H1 (cell line): ENCODE results near the gene SYT13. TPM values are rescaled to one million over a fixed set of nuclear protein-coding genes. Genes with fewer than 3 reads are reported as not detected.

ENCODE experiments used
- CTCF ChIA-PET: fragments of 300-600 bp; sonication (Branson Sonifier 250); formaldehyde crosslinking; loops from one replicate; lab custom pipeline; 2021; ENCODE audit not compliant: partially characterized antibody; lab: Charles Lee
- POLR2A ChIA-PET: fragments of 300-600 bp; sonication (Branson Sonifier 250); formaldehyde crosslinking; loops from one replicate; lab custom pipeline; 2021; ENCODE audit warnings: inconsistent platforms; ENCODE audit not compliant: partially characterized antibody; lab: Charles Lee
- DNase-seq, 2 experiments: peaks; one replicate each; pipeline versions ENCODE4 v3.0.0 to v3.0.0-alpha.2; 2010 to 2022; ENCODE audit warnings: low spot score in 2 of 2, low read depth in 1 of 2, mixed read lengths in 1 of 2
- FAIRE-seq: peaks from 2 replicates; lab custom pipeline; 2011; peaks lifted over from hg19 to GRCh38; lab: Jason Lieb, UNC
- H2AFZ ChIP-seq: 2 replicates; pipeline ENCODE4 v1.8.1; 2012; ENCODE audit warnings: low read length, inconsistent platforms
- H2AK5ac ChIP-seq: 2 replicates; pipeline ENCODE4 v1.6.1; 2013; ENCODE audit warnings: low read depth, low read length
- H2BK120ac ChIP-seq: replicated peaks from 2 replicates; pipeline ENCODE3; 2013; ENCODE audit warnings: low read depth, low read length, inconsistent platforms
- H2BK12ac ChIP-seq: 2 replicates; pipeline ENCODE4 v1.6.1; 2013; ENCODE audit warnings: low read depth, low read length
- H2BK15ac ChIP-seq: 2 replicates; pipeline ENCODE4 v1.6.1; 2013; ENCODE audit warnings: low read length
- H2BK20ac ChIP-seq: 2 replicates; pipeline ENCODE4 v1.6.1; 2013; ENCODE audit warnings: low read length
- H2BK5ac ChIP-seq: 2 replicates; pipeline ENCODE4 v1.6.1; 2013; ENCODE audit warnings: low read depth, low read length
- H3K14ac ChIP-seq: 2 replicates; pipeline ENCODE4 v1.6.1; 2013; ENCODE audit warnings: inconsistent platforms; ENCODE audit not compliant: insufficient read length
- H3K18ac ChIP-seq: 2 replicates; pipeline ENCODE4 v1.6.1; 2013; ENCODE audit warnings: low read length; ENCODE audit errors: extremely low read depth
- H3K23ac ChIP-seq: 2 replicates; pipeline ENCODE4 v1.6.1; 2013; ENCODE audit warnings: inconsistent platforms; ENCODE audit not compliant: insufficient read length
- H3K23me2 ChIP-seq: 2 replicates; pipeline ENCODE4 v1.6.1; 2013; ENCODE audit warnings: low read depth, low read length
- H3K27ac ChIP-seq: 2 replicates; pipeline ENCODE4 v1.6.1; 2011; ENCODE audit warnings: low read depth, low read length, inconsistent platforms
- H3K27me3 ChIP-seq, 4 experiments: replicated peaks in 1 of 4; 1 replicate in 1 of 4; 2 replicates in 3 of 4; pipeline versions ENCODE4 v1.6.1 to v1.8.1; 2011 to 2013; ENCODE audit warnings: low read length in 3 of 4, mild to moderate bottlenecking in 3 of 4, inconsistent platforms in 2 of 4, mixed read lengths in 2 of 4, moderate library complexity in 1 of 4; ENCODE audit not compliant: control insufficient read depth in 3 of 4, insufficient read depth in 3 of 4; ENCODE audit errors: extremely low read depth in 1 of 4
- H3K36me3 ChIP-seq, 4 experiments: 2 replicates each; pipeline versions ENCODE4 v1.6.1 to v1.8.1; 2011 to 2013; ENCODE audit warnings: mild to moderate bottlenecking in 4 of 4, low read length in 3 of 4, moderate library complexity in 2 of 4, control low read depth in 1 of 4, inconsistent platforms in 1 of 4; ENCODE audit not compliant: insufficient read depth in 4 of 4, control insufficient read depth in 2 of 4
- H3K4ac ChIP-seq: replicated peaks from 2 replicates; pipeline ENCODE3; 2013; ENCODE audit warnings: low read length, low read depth, mixed read lengths, inconsistent platforms; ENCODE audit not compliant: insufficient read length
- H3K4me1 ChIP-seq, 4 experiments: replicated peaks in 1 of 4; 1 replicate in 1 of 4; 2 replicates in 3 of 4; pipeline versions ENCODE4 v1.6.1 to v1.8.1; 2011 to 2013; ENCODE audit warnings: low read length in 3 of 4, inconsistent platforms in 2 of 4, mixed read lengths in 1 of 4; ENCODE audit not compliant: insufficient read depth in 4 of 4, control insufficient read depth in 3 of 4
- H3K4me2 ChIP-seq, 2 experiments: 2 replicates each; pipeline versions ENCODE4 v1.6.1 to v1.8.1; 2011 to 2013; ENCODE audit warnings: low read depth in 2 of 2, low read length in 2 of 2, control low read depth in 1 of 2, inconsistent platforms in 1 of 2, mild to moderate bottlenecking in 1 of 2; ENCODE audit not compliant: insufficient read depth in 1 of 2
- H3K4me3 ChIP-seq, 4 experiments: fragments of 200-600, 300-600 bp in 1 of 4; sonication (generic), shearing (Covaris generic), sonication (Bioruptor Twin) in 1 of 4; 2 replicates each; pipeline versions ENCODE4 v1.5.1 to v1.8.1; 2011 to 2016; ENCODE audit warnings: low read length in 4 of 4, low read depth in 3 of 4, control low read depth in 2 of 4, inconsistent platforms in 2 of 4, mild to moderate bottlenecking in 2 of 4, mixed read lengths in 1 of 4, moderate library complexity in 1 of 4; ENCODE audit not compliant: insufficient read depth in 2 of 4; ENCODE audit errors: extremely low read depth in 1 of 4
- H3K56ac ChIP-seq: replicated peaks from 2 replicates; pipeline ENCODE3; 2013; ENCODE audit warnings: low read depth, mild to moderate bottlenecking, mixed read lengths, low read length, inconsistent platforms; ENCODE audit not compliant: insufficient read length
- H3K79me1 ChIP-seq: 2 replicates; pipeline ENCODE4 v1.6.1; 2013; ENCODE audit warnings: low read depth, low read length, control low read depth
- H3K79me2 ChIP-seq, 2 experiments: 2 replicates each; pipeline versions ENCODE4 v1.6.1 to v1.8.1; 2012 to 2013; ENCODE audit warnings: low read length in 2 of 2, mild to moderate bottlenecking in 2 of 2, inconsistent platforms in 1 of 2; ENCODE audit not compliant: insufficient read depth in 2 of 2, control insufficient read depth in 1 of 2
- H3K9ac ChIP-seq, 4 experiments: replicated peaks in 1 of 4; 1 replicate in 1 of 4; 2 replicates in 3 of 4; pipeline versions ENCODE4 v1.6.1 to v1.8.1; 2011 to 2013; ENCODE audit warnings: low read depth in 3 of 4, low read length in 3 of 4, control low read depth in 2 of 4, mild to moderate bottlenecking in 2 of 4, moderate library complexity in 2 of 4, inconsistent platforms in 1 of 4; ENCODE audit errors: extremely low read depth in 1 of 4
- H3K9me3 ChIP-seq, 2 experiments: 2 replicates each; pipeline versions ENCODE4 v1.6.1 to v1.8.1; 2012 to 2013; ENCODE audit warnings: mild to moderate bottlenecking in 2 of 2, moderate library complexity in 2 of 2, control low read depth in 1 of 2, inconsistent platforms in 1 of 2, low read depth in 1 of 2, low read length in 1 of 2, mixed read lengths in 1 of 2; ENCODE audit not compliant: insufficient read depth in 2 of 2
- H4K20me1 ChIP-seq, 2 experiments: replicated peaks in 1 of 2; 2 replicates each; pipeline versions ENCODE3 to v1.8.1; 2011 to 2013; ENCODE audit warnings: inconsistent platforms in 2 of 2, low read length in 2 of 2, mild to moderate bottlenecking in 1 of 2; ENCODE audit not compliant: insufficient read depth in 2 of 2, control insufficient read depth in 1 of 2
- H4K5ac ChIP-seq: 2 replicates; pipeline ENCODE4 v1.6.1; 2013; ENCODE audit warnings: low read length, low read depth, mixed read lengths, inconsistent platforms; ENCODE audit not compliant: insufficient read length
- H4K8ac ChIP-seq: 2 replicates; pipeline ENCODE4 v1.8.0; 2013; ENCODE audit warnings: mild to moderate bottlenecking, moderate library complexity, low read length, inconsistent platforms; ENCODE audit not compliant: insufficient read depth; ENCODE audit errors: extremely low read depth
- H4K91ac ChIP-seq: replicated peaks from 2 replicates; pipeline ENCODE3; 2013; ENCODE audit warnings: low read length, mixed read lengths, inconsistent platforms; ENCODE audit not compliant: insufficient read length
- BACH1 ChIP-seq: IDR thresholded peaks from 2 replicates; pipeline ENCODE4 v1.6.1; 2012; ENCODE audit warnings: low read length, improper control_type of control experiment
- BCL11A ChIP-seq, 2 experiments: IDR thresholded peaks; one replicate each; pipeline ENCODE4 v1.6.1; 2011; ENCODE audit warnings: low read depth in 2 of 2, low read length in 2 of 2, mild to moderate bottlenecking in 2 of 2
- EZH2 ChIP-seq: fragments of 200-600 bp; sonication (generic); IDR thresholded peaks from 2 replicates; pipeline ENCODE4 v1.7.1; 2012; ENCODE audit warnings: low read depth, mild to moderate bottlenecking, moderate library complexity, low read length, inconsistent platforms; ENCODE audit not compliant: severe bottlenecking
- FOSL1 ChIP-seq: IDR thresholded peaks from 2 replicates; pipeline ENCODE4 v1.6.1; 2011; ENCODE audit warnings: mild to moderate bottlenecking, low read depth, low read length, moderate library complexity; ENCODE audit not compliant: insufficient read depth
- GABPA ChIP-seq: IDR thresholded peaks from 2 replicates; pipeline ENCODE4 v1.6.1; 2011; ENCODE audit warnings: mild to moderate bottlenecking, low read length, moderate library complexity, borderline replicate concordance; ENCODE audit not compliant: insufficient read depth
- GTF2F1 ChIP-seq: IDR thresholded peaks from 2 replicates; pipeline ENCODE4 v1.6.1; 2012; ENCODE audit warnings: low read depth, low read length, improper control_type of control experiment, borderline replicate concordance
- JUN ChIP-seq: IDR thresholded peaks from 2 replicates; pipeline ENCODE4 v1.6.1; 2011; ENCODE audit warnings: low read depth, mild to moderate bottlenecking, improper control_type of control experiment, low read length
- KDM5A ChIP-seq: fragments of 200-600 bp; IDR thresholded peaks from 2 replicates; pipeline ENCODE4 v1.7.1; 2012; ENCODE audit warnings: mild to moderate bottlenecking, low read length, inconsistent platforms, mixed read lengths
- POLR2A ChIP-seq, 2 experiments: IDR thresholded peaks; 1 replicate in 1 of 2; 2 replicates in 1 of 2; pipeline ENCODE4 v1.6.1; 2011; ENCODE audit warnings: low read depth in 2 of 2, low read length in 2 of 2, mild to moderate bottlenecking in 2 of 2; ENCODE audit errors: control extremely low read depth in 1 of 2
- RFX5 ChIP-seq: IDR thresholded peaks from 2 replicates; pipeline ENCODE4 v1.6.1; 2011; ENCODE audit warnings: low read depth, low read length, improper control_type of control experiment, borderline replicate concordance
- SIN3A ChIP-seq, 2 experiments: IDR thresholded peaks in 1 of 2; conservative IDR thresholded peaks in 1 of 2; 2 replicates each; pipeline ENCODE4 v1.6.1; 2011 to 2012; ENCODE audit warnings: low read length in 2 of 2, improper control_type of control experiment in 1 of 2, low read depth in 1 of 2, mild to moderate bottlenecking in 1 of 2
- SIX5 ChIP-seq: IDR thresholded peaks from 2 replicates; pipeline ENCODE4 v1.6.1; 2011; ENCODE audit warnings: mild to moderate bottlenecking, low read depth, low read length
- SP2 ChIP-seq: IDR thresholded peaks from 2 replicates; pipeline ENCODE4 v1.6.1; 2012; ENCODE audit warnings: mild to moderate bottlenecking, low read length, inconsistent platforms
- SRF ChIP-seq: IDR thresholded peaks from 2 replicates; pipeline ENCODE4 v1.6.1; 2011; ENCODE audit warnings: mild to moderate bottlenecking, low read depth, low read length, moderate library complexity
- WGBS, 2 experiments: shearing (Covaris generic) in 1 of 2; methylation state at CpG; one replicate each; pipeline versions ENCODE4 v1.1.6 to v1.1.7; 2013 to 2015; ENCODE audit warnings: low lambda C conversion rate in 2 of 2, mixed read lengths in 2 of 2, inconsistent platforms in 1 of 2, low coverage in 1 of 2, missing lambda C conversion rate in 1 of 2; ENCODE audit not compliant: insufficient replicate concordance in 2 of 2, insufficient coverage in 1 of 2, insufficient read length in 1 of 2; ENCODE audit errors: extremely low coverage in 1 of 2, missing lambda C conversion rate in 1 of 2; 5-methylcytosine and 5-hydroxymethylcytosine counted together
- polyA plus RNA-seq, 7 experiments: library from polyadenylated mRNA; depleted of rRNA in 3 of 7; stranded (reverse) in 5 of 7; unstranded in 2 of 7; fragments of >200 nt in 5 of 7; fragments of 200-250 nt in 2 of 7; gene quantifications; 1 replicate in 5 of 7; 2 replicates in 1 of 7; 4 replicates in 1 of 7; pipeline versions ENCODE4 v1.2.1 to v1.2.3, GENCODE V29; 2011 to 2013; ENCODE audit warnings: missing spikeins in 2 of 7, mixed read lengths in 2 of 7
- total RNA-seq: library from RNA; stranded (reverse); fragmentation: NEBNext Ultra II Directional; extraction: Animal tissue kit (Norgen Biotek cat#: 25700); gene quantifications from 2 replicates; pipeline ENCODE4 v1.2.1, GENCODE V29; 2021

Gene SYT13
- total and polyA plus RNA-seq, 2 of the 8 experiments (the other 6 are each of a cell fraction or from before 2014, with no cell fraction given), result 4.8 to 13.2 TPM

DNA sequence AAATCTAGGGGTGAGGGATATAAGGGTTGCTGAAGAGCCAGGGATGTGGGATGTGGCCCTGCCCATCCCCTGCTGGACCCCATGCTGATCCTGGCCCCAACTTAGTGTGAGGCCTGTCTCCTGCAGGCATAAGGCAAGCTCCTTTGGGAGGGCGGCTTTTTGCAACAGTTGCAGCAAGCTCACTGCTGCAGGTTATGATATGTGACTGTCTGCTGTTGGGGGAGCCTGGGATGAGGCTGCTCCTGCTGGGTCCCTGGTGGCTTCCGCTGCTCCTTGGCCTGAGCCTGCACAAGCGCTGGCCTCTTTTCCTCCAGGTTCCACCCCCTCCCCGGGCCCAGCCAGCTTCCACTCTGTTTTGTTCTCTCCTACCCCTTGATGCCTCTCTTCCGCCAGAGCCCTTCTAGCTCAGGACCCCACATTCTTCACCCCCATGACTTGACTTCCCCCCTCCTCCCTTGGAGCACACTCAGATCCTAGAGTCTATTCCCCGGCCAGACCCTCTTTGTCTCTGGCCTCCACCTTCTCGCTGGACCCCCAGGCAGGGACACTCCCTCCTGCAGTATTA is 35.0 kb upstream of the SYT13 start:
- Histone ChIP-seq H3K27ac (no peak overlapping the region), H3K79me1 (no peaks in the 10 kb centered on the region), H3K9me3 (no peaks in the 10 kb centered on the region), H2AFZ (no peak overlapping the region), H4K5ac (no peak overlapping the region), H3K9ac (no peak overlapping the region), H2BK20ac (no peak overlapping the region), H2BK12ac (no peak overlapping the region), H3K36me3 (no peaks in the 10 kb centered on the region), H3K56ac (no peak overlapping the region), H3K18ac (no peak overlapping the region), H3K23ac (no peak overlapping the region), H2AK5ac (no peak overlapping the region), H3K4ac (no peak overlapping the region), H3K27me3 (peaks cover 0 to 2% (median 0%) of the 10 kb centered on the region in 4 experiments; a peak in 1 of 7 replicates), H3K23me2 (no peaks in the 10 kb centered on the region), H3K4me2 (no peak overlapping the region), H4K91ac (no peak overlapping the region), H2BK5ac (no peak overlapping the region), H4K8ac (no peak overlapping the region), H2BK120ac (no peak overlapping the region), H4K20me1 (no peaks in the 10 kb centered on the region), H3K79me2 (no peaks in the 10 kb centered on the region), H3K4me3 (no peak overlapping the region), H2BK15ac (no peak overlapping the region), H3K4me1 (no peaks in the 10 kb centered on the region; a peak in 1 of 7 replicates), H3K14ac (no peak overlapping the region)
- ChIA-PET CTCF (interaction anchor here (0.9 to 4.5 kb wide), 8 partner anchors 11 to 211 kb away, joined by 3 to 23 read pairs (median 4); no protein-coding TSS in a partner anchor), POLR2A (interaction anchor here (1.1 kb wide), 1 partner anchor 16 kb away, joined by 3 read pairs; no protein-coding TSS in a partner anchor)
- DNase-seq, result no peak
- FAIRE-seq, result no peak
- 78% methylated on average over 6 of the region's 7 CpGs; no CpG with 5 or more reads in 1 of the 2 experiments for WGBS, 2 experiments
- no peak for TF ChIP-seq SIN3A (conservative IDR thresholded peaks at IDR 0.05 in 1 of 2, IDR thresholded peaks at IDR 0.05 in 1 of 2; ENCODE audit: low read depth in 1 of 2, low read length in 2 of 2)
- no peak for TF ChIP-seq GTF2F1
- no peak for TF ChIP-seq SRF
- no peak for TF ChIP-seq GABPA
- no peak for TF ChIP-seq SIX5
- no peak for TF ChIP-seq EZH2
- TF ChIP-seq RFX5, result no peak
- TF ChIP-seq JUN, result no peak
- no peak for TF ChIP-seq KDM5A
- TF ChIP-seq SP2, result no peak
- no peak for TF ChIP-seq POLR2A (IDR thresholded peaks at IDR 0.05; ENCODE audit: control extremely low read depth in 1 of 2, low read depth in 2 of 2, low read length in 2 of 2)
- no peak for TF ChIP-seq BCL11A (IDR thresholded peaks at IDR 0.05; ENCODE audit: low read depth in 2 of 2, low read length in 2 of 2)
- no peak for TF ChIP-seq BACH1
- no peak for TF ChIP-seq FOSL1
